Right kidney (tissue), 1 donor: ENCODE results near the gene LIN52.

Source experiments
- DNase-seq: peaks from one replicate; pipeline ENCODE4 v3.0.0-alpha.2; 2016

LIN52 gene

GRCh38 chr14:74231784-74232183, 147.0 kb downstream of the LIN52 start:
- no peak for DNase-seq

GRCh38 chr14:74235017-74235416, 150.3 kb downstream of the LIN52 start:
- DNase-seq, result no peak

GRCh38 chr14:74237441-74237840, 152.7 kb downstream of the LIN52 start:
- no peak for DNase-seq

- peak; percentile 18 for DNase-seq
Measured at GRCh38 chr14:74238974-74239847, 154.5 kb downstream of the LIN52 start, which contains the start of gene VSX2. TSS of gene VSX2 (plus strand) at chr14:74239449. CDS start at chr14:74239562, 113 bp downstream.

GRCh38 chr14:74239848-74240793, 155.4 kb downstream of the LIN52 start:
- peak; percentile 75 for DNase-seq

- DNase-seq, result peak; percentile 86
Measured at GRCh38 chr14:74240794-74241651, 156.3 kb downstream of the LIN52 start.

- DNase-seq, result no peak
Measured at GRCh38 chr14:74241652-74242017, 156.9 kb downstream of the LIN52 start.

GRCh38 chr14:74242021-74242779, 157.4 kb downstream of the LIN52 start:
- DNase-seq, result peak; percentile 73

GRCh38 chr14:74242780-74243042, 158.0 kb downstream of the LIN52 start:
- DNase-seq, result peak; percentile 44

- no peak for DNase-seq
Measured at GRCh38 chr14:74243051-74243450, 158.3 kb downstream of the LIN52 start.

GRCh38 chr14:74244115-74244514, 159.4 kb downstream of the LIN52 start:
- no peak for DNase-seq

- no peak for DNase-seq
Measured at GRCh38 chr14:74245292-74245691, 160.5 kb downstream of the LIN52 start.

GRCh38 chr14:74246542-74246941, 161.8 kb downstream of the LIN52 start:
- DNase-seq, result no peak

GRCh38 chr14:74248017-74248416, 163.3 kb downstream of the LIN52 start:
- DNase-seq, result no peak

- no peak for DNase-seq
Measured at GRCh38 chr14:74249433-74250375, 164.9 kb downstream of the LIN52 start.
